Endothelial cell of umbilical vein (primary cell): ENCODE measurements around the gene MICALL2. TPM values are rescaled to one million over a fixed set of nuclear protein-coding genes. Genes with fewer than 3 reads are reported as not detected.

ENCODE experiments used
- BruUV-seq: library from RNA; stranded (reverse); fragments of 400-500 nt; replicated peaks from 2 replicates; lab custom pipeline; 2021; lab: Mats Ljungman, UMichigan
- CTCF ChIA-PET: fragments of 300-600, 350-600 bp; sonication (Branson Sonifier 250); formaldehyde crosslinking; loops from one replicate; lab custom pipeline; 2021; ENCODE audit warnings: antibody characterized with exemption, inconsistent platforms; lab: Charles Lee
- POLR2A ChIA-PET: fragments of 300-600, 350-600 bp; sonication (Branson Sonifier 250); formaldehyde crosslinking; loops from one replicate; lab custom pipeline; 2021; ENCODE audit warnings: antibody characterized with exemption, inconsistent platforms; lab: Charles Lee
- DNase-seq: peaks from one replicate; pipeline ENCODE4 v3.0.0-alpha.2; 2011; ENCODE audit warnings: low read depth, low spot score
- FAIRE-seq: peaks from 2 replicates; lab custom pipeline; 2011; peaks lifted over from hg19 to GRCh38; lab: Jason Lieb, UNC
- H2AFZ ChIP-seq: 2 replicates; pipeline ENCODE4 v1.6.0; 2012; ENCODE audit warnings: low read depth, low read length, control low read depth, inconsistent platforms
- H3K27ac ChIP-seq: 2 replicates; pipeline ENCODE4 v1.5.1; 2011; ENCODE audit warnings: low read depth, mild to moderate bottlenecking, control low read depth, low read length, moderate library complexity; ENCODE audit not compliant: insufficient read depth
- H3K27me3 ChIP-seq, 2 experiments: 2 replicates each; pipeline versions ENCODE4 v1.6.0 to v1.6.1; 2011; ENCODE audit warnings: low read length in 2 of 2, mixed read lengths in 1 of 2; ENCODE audit not compliant: control insufficient read depth in 2 of 2, insufficient read depth in 2 of 2
- H3K36me3 ChIP-seq, 2 experiments: 2 replicates in 1 of 2; 3 replicates in 1 of 2; pipeline ENCODE4 v1.5.1; 2011; ENCODE audit warnings: low read length in 2 of 2, mild to moderate bottlenecking in 1 of 2, moderate library complexity in 1 of 2; ENCODE audit not compliant: control insufficient read depth in 2 of 2, insufficient read depth in 2 of 2; ENCODE audit errors: extremely low read depth in 1 of 2
- H3K4me1 ChIP-seq: 3 replicates; pipeline ENCODE4 v1.5.1; 2011; ENCODE audit warnings: mild to moderate bottlenecking, low read length; ENCODE audit not compliant: control insufficient read depth, insufficient read depth; ENCODE audit errors: extremely low read depth
- H3K4me2 ChIP-seq: 2 replicates; pipeline ENCODE4 v1.6.1; 2011; ENCODE audit warnings: low read length, control low read depth, mixed read lengths; ENCODE audit not compliant: insufficient read depth
- H3K4me3 ChIP-seq, 3 experiments: fragments of 200-600 bp in 1 of 3; sonication (generic), shearing (Covaris generic) in 1 of 3; replicated peaks in 1 of 3; 2 replicates each; pipeline ENCODE4 v1.5.1; 2011 to 2016; ENCODE audit warnings: control low read depth in 3 of 3, low read length in 3 of 3, mild to moderate bottlenecking in 2 of 3, inconsistent platforms in 1 of 3, low read depth in 1 of 3, moderate library complexity in 1 of 3; ENCODE audit not compliant: insufficient read depth in 1 of 3
- H3K79me2 ChIP-seq: 2 replicates; pipeline ENCODE4 v1.6.0; 2012; ENCODE audit warnings: low read length, inconsistent platforms; ENCODE audit not compliant: control insufficient read depth, insufficient read depth
- H3K9ac ChIP-seq: replicated peaks from 2 replicates; pipeline ENCODE3; 2011; ENCODE audit warnings: low read length, control low read depth; ENCODE audit not compliant: insufficient read depth; ENCODE audit errors: extremely low read depth
- H3K9me1 ChIP-seq: replicated peaks from 3 replicates; pipeline ENCODE4 v1.6.0; 2011; ENCODE audit warnings: mild to moderate bottlenecking, low read length; ENCODE audit not compliant: control insufficient read depth, insufficient read depth; ENCODE audit errors: extremely low read depth
- H3K9me3 ChIP-seq: replicated peaks from 2 replicates; pipeline ENCODE4 v1.5.1; 2012; ENCODE audit warnings: low read length, inconsistent platforms; ENCODE audit not compliant: control insufficient read depth, insufficient read depth
- H4K20me1 ChIP-seq: replicated peaks from 2 replicates; pipeline ENCODE3; 2011; ENCODE audit warnings: mild to moderate bottlenecking, low read length; ENCODE audit not compliant: control insufficient read depth, insufficient read depth; ENCODE audit errors: extremely low read depth
- CTCF ChIP-seq, 2 donors: IDR thresholded peaks; 1 replicate in 1 of 2; 2 replicates in 1 of 2; pipeline ENCODE4 v1.5.1; 2011; ENCODE audit warnings: low read length in 2 of 2, mild to moderate bottlenecking in 2 of 2, moderate library complexity in 2 of 2, control low read depth in 1 of 2, inconsistent platforms in 1 of 2, low read depth in 1 of 2; ENCODE audit not compliant: insufficient read depth in 1 of 2; ENCODE audit errors: extremely low read depth in 1 of 2
- EZH2 ChIP-seq: IDR thresholded peaks from 2 replicates; pipeline ENCODE4 v1.6.1; 2012; ENCODE audit warnings: borderline replicate concordance, low read depth, mild to moderate bottlenecking, moderate library complexity, low read length, inconsistent platforms; ENCODE audit not compliant: severe bottlenecking
- FOS ChIP-seq: IDR thresholded peaks from 2 replicates; pipeline ENCODE4 v1.6.1; 2011; ENCODE audit warnings: mild to moderate bottlenecking, low read length, moderate library complexity, borderline replicate concordance; ENCODE audit not compliant: insufficient read depth
- GATA2 ChIP-seq: IDR thresholded peaks from 2 replicates; pipeline ENCODE4 v1.7.0; 2011; ENCODE audit warnings: low read depth, mild to moderate bottlenecking, moderate library complexity, mixed read lengths, low read length; ENCODE audit not compliant: insufficient read length, insufficient read depth
- JUN ChIP-seq: IDR thresholded peaks from 2 replicates; pipeline ENCODE4 v1.6.1; 2011; ENCODE audit warnings: borderline replicate concordance, low read depth; ENCODE audit not compliant: insufficient read length, insufficient read depth
- MAX ChIP-seq: IDR thresholded peaks from 2 replicates; pipeline ENCODE4 v1.6.1; 2011; ENCODE audit not compliant: insufficient read depth, insufficient read length
- MYC ChIP-seq: IDR thresholded peaks from one replicate; pipeline ENCODE4 v1.6.1; 2011; ENCODE audit warnings: mild to moderate bottlenecking, low read depth, low read length
- POLR2A ChIP-seq: IDR thresholded peaks from 2 replicates; pipeline ENCODE4 v1.6.1; 2012; ENCODE audit warnings: low read depth, mild to moderate bottlenecking, control low read depth, low read length
- POLR2AphosphoS5 ChIP-seq: IDR thresholded peaks from 2 replicates; pipeline ENCODE4 v1.6.1; 2012; ENCODE audit warnings: low read depth, mild to moderate bottlenecking, control low read depth, low read length, moderate library complexity; ENCODE audit not compliant: insufficient read depth
- dilution Hi-C: fragments of 300-500 bp; cut with MboI; formaldehyde crosslinking; loops from one replicate; pipeline ENCODE4 v1.15.0; 2019; ENCODE audit warnings: low sequenced_read_pairs; ENCODE audit not compliant: extremely low pct_ligation_motif_present
- intact Hi-C: fragments of 100-400 bp; cut with micrococcal nuclease; formaldehyde crosslinking; loops from one replicate; pipeline ENCODE4 v1.10.0; 2022
- polyA plus RNA-seq, 4 experiments: library from polyadenylated mRNA; depleted of rRNA in 3 of 4; stranded (reverse) in 3 of 4; unstranded in 1 of 4; fragments of >200 nt; gene quantifications; 2 replicates each; pipeline versions ENCODE4 v1.2.1 to v1.2.3, GENCODE V29; 2011 to 2012; ENCODE audit warnings: missing spikeins in 1 of 4
- total RNA-seq: library from RNA; stranded (reverse); gene quantifications from 2 replicates; pipeline ENCODE4 v1.2.3, GENCODE V29; 2021

Gene MICALL2
- total and polyA plus RNA-seq, 2 donors (not counting 3 experiments of a cell fraction or from before 2014, with no cell fraction given): 29.8 to 46.3 TPM

GRCh38 chr7:1498370-1499305 is 39.4 kb upstream of the MICALL2 start:
- no peak overlapping the region for H3K9ac ChIP-seq
- H3K27ac ChIP-seq: no peak overlapping the region
- H3K4me1 ChIP-seq: peaks cover 5% of the 10 kb centered on the region
- H3K27me3 ChIP-seq: no peaks in the 10 kb centered on the region
- intact Hi-C loops (no loop called here), dilution Hi-C loops (no loop called here)
- FAIRE-seq (no peak), DNase-seq (no peak)
- no TSS peak for BruUV-seq
- POLR2A ChIA-PET: no interaction called here
- no peak overlapping the region for H3K4me2 ChIP-seq
- no peaks in the 10 kb centered on the region for H4K20me1 ChIP-seq
- H3K36me3 ChIP-seq: peaks cover 5 to 39% of the 10 kb centered on the region in 2 experiments
- H3K4me3 ChIP-seq: no peak overlapping the region
- H3K9me3 ChIP-seq: no peaks in the 10 kb centered on the region
- TF ChIP-seq JUN (no peak), CTCF (IDR thresholded peaks at IDR 0.05; ENCODE audit: extremely low read depth in 1 of 2, insufficient read depth in 1 of 2, low read depth in 1 of 2, low read length in 2 of 2) (no peak), POLR2AphosphoS5 (no peak), MYC (no peak), FOS (no peak), GATA2 (no peak), EZH2 (no peak), POLR2A (no peak), MAX (no peak)
- CTCF ChIA-PET: no interaction called here
- no peak overlapping the region for H2AFZ ChIP-seq
- H3K9me1 ChIP-seq: no peaks in the 10 kb centered on the region
- H3K79me2 ChIP-seq: peaks cover 23% of the 10 kb centered on the region
